ENCODE results near the gene TRAPPC2L.
A peak's percentile ranks its signal among the peaks of the same experiment; 100 is the strongest.
"Not testable (repeated sequence)": the region's sequence is repeated elsewhere in the genome, so short reads cannot be mapped to it uniquely, and the experiment has no call there.

Gene TRAPPC2L

GRCh38 chr16:88877564-88878289 is 20.8 kb downstream of the TRAPPC2L start:
- no peak for DNase-seq (ENCODE audit: low read depth in 2 of 2)

- no peak for DNase-seq (ENCODE audit: low read depth in 2 of 2)
These were observed 21.4 kb downstream of the TRAPPC2L start for GRCh38 chr16:88878356-88878755.

DNA sequence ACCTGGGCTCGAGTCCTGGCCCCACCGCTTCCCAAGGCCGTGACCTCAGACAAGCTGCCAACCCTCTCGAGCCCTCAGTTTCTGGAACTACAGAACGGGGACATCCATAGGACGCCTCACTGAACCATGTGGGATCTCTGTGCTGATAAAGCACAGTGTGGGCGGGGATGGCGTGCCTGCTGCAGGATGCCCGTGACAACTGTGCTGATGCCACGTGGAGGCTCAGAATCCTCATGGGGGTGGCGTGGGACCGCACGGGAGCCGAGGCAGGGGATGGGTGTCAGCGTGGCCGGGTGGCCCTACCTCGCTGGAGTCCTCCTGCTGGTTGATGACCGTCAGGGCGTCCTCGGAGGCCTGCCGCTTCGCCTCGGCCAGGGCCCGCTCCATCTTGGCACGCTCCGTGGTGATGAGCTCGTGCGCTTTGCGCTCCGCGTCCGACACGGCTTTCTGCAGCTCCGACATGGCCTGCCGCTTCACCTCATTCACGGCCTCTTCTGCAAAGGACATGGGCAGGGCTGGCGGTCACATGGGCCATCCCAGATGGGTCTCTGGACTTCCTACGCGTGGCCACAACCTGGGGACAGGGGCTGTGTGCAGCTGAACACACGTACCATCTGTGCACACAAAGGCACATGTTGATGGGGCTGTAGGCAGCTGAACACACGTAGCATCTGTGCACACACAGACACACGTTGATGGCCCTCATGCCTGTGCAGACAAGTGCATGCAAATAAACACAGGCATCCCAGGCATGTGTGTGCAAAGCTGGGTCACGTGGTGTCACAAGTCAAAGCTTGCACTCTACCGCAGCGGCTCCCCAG is 22.2 kb downstream of the TRAPPC2L start:
- DNase-seq (ENCODE audit: low read depth in 2 of 2): no peak

GRCh38 chr16:88879788-88880055 is 22.8 kb downstream of the TRAPPC2L start:
- DNase-seq (ENCODE audit: low read depth in 2 of 2): no peak

DNA sequence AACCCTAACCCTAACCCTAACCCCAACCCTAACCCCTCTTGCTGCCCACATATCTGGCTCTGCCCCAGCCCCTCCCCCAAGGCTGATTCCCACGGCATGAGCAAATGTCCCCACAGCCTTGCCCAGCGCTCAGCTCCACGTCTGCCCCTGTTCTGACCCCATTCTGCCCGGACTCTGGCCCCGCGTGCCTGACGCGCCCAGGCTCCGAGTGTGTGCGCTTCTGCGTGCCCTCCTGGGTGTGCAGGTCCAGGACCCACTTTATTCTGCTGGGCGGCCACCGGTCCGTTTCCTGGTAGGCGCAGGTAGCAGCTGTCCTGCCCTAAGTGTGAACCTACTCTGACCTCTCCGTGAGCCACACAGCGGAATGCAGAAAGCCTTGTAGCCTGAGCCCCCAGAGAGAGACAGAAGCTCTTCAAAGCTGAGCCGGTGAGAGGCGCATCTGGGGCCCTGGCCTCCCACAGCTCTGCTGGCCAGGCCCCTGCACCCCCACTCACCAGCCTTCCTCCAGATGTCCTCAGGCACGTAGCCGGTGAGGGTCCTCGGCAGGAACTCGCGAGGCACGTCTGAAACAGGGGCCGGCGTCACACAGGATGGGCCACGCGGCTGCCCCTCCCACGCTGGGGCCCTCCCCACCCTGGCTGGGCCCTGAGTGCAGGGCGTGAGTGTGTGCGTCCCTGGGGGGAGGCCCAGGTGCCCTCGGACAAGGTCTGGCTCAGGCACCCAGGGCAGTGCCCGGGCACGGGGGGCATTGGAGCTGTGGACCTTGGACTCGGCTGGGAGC is 23.5 kb downstream of the TRAPPC2L start:
- no peak for DNase-seq (ENCODE audit: low read depth in 2 of 2)

DNA sequence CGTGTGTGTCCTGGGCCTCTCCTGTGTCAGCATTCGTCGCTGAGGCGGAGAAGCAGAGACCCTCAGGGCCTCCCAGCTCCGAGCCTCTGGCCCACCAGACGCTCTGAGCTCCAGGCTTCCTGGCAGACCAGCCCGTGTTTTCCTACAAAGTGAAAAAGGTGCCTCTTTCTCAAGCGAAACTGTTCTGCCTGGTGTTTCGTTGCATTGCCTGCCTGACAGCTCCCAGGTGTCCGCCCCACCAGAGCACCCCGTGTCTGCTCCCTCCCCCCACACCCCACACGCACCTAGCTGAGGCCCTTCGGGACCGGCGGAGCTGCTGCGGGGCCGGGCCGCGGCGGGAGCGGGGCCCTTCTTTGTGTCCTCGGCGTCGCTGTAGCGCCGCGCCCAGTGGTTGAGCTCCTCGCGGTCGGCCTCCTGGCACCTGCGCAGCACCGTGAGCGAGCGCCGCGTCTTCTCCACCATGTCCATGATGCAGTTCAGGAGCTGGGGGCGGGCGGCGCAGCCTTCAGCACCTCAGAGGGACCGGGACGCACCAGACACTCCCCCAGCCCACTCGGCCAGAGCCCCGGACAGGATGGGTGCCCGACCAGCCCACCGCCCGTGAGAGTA is 24.2 kb downstream of the TRAPPC2L start:
- no peak for DNase-seq (ENCODE audit: low read depth in 2 of 2)

GRCh38 chr16:88881675-88882357 is 24.9 kb downstream of the TRAPPC2L start:
- DNase-seq (ENCODE audit: low read depth in 2 of 2): no peak

- peak in 1 of 2 donors; percentile 4 for DNase-seq (ENCODE audit: low read depth in 2 of 2)
These were observed 25.6 kb downstream of the TRAPPC2L start for GRCh38 chr16:88882358-88883030.

DNA sequence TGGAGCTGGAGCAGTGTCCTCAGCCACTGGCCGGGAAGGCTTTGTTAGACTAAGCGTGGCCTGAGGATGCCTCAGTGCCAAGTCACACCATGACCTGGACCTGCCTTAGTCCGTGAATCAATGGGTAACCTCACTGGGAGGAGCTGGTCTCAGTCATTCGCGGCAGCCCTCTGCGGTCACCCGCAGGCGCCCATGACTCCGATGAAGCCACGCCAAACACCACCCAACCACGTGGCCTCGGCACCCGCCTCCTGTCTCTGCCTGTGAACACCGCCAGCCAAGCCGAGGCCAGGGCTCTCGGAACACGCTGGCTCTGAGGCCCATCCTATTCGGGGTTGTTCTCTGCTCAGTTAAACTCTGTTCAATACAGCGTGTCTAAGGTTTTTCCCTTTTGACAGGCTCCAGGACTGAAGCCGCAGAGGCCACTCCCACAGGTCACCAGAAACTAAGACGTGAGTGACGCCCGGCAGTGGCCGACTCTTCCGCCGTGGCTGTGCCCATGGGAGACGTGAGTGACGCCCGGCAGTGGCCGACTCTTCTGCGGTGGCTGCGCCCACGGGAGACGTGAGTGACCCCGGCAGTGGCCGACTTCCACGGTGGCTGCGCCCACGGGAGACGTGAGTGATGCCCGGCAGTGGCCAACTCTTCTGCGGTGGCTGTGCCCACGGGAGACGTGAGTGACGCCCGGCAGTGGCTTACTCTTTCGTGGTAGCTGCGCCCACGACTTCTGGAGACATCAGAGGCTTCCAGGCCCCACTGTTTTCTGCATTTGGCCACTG is 26.4 kb downstream of the TRAPPC2L start:
- DNase-seq (ENCODE audit: low read depth in 2 of 2): no peak

- no peak for DNase-seq (ENCODE audit: low read depth in 2 of 2)
These were observed 27.0 kb downstream of the TRAPPC2L start for GRCh38 chr16:88883946-88884345.

GRCh38 chr16:88884569-88885271 is 27.8 kb downstream of the TRAPPC2L start:
- DNase-seq (ENCODE audit: low read depth in 2 of 2): no peak

DNA sequence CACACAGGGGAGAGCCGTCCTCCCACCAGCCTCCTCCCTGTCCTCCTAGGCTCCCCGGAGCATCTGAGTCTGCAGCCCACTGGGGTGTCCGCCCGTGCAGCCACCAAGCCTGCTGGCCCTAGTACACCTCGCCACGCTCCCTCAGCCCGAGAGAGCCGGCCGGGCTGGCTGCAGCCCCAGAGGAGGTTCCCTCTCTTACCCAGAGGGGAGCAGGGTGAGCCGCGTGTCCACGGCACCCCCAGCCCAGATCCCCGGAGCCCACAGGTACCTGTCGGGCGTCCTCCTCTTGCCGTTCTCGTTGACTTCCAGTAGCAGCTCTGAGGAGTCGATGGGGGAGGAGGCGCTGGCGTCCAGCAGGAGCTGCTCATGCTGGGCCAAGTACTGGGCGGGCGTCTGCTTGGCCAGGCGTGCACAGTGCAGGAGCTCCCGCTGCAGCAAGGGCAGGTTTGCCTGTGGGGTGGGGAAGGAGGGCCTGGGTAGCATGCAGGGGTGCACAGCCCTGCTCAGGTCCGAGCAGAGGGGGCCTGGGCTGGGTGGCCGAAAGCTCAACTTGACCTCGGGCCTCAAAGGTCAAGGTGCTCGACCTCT is 28.9 kb downstream of the TRAPPC2L start:
- DNase-seq (ENCODE audit: low read depth in 2 of 2): no peak

GRCh38 chr16:88886420-88886844 is 29.5 kb downstream of the TRAPPC2L start:
- DNase-seq (ENCODE audit: low read depth in 2 of 2): no peak

DNA sequence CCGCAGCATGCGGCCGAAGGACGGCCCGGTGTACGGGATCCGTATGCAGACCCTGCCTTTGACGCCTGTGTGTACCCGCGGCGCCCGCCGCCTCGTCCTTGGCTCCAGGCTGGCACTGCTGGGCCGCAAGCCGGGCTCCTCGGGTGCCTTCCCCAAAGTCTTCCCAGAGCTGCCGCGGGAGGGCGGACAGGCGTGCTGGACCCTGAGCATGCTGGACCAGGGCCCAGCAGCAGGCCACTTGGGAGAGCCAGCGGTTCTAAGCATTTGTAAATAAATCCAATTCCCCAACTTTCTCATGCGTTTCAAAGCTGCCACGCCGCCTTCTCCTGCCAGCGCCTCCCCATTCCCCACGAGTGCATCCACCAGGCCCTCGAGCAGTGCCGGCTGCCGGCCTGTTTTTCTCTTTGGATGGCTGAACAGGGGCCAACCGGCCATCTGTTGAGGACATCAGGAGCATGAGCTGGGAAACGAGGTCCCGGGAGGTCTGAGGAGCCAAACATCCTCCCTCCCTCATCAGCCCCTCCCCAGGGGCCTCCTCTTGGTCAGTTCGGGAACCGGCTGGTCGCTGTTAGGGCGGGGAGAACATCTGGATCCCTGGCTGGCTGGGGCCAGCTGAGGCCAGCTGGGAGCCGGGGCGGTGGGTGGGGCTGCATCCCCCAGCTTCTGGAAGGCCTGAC is 30.1 kb downstream of the TRAPPC2L start:
- no peak for DNase-seq (ENCODE audit: low read depth in 2 of 2)

- no peak for DNase-seq (ENCODE audit: low read depth in 2 of 2)
These were observed 31.1 kb downstream of the TRAPPC2L start for GRCh38 chr16:88888057-88888456.

DNA sequence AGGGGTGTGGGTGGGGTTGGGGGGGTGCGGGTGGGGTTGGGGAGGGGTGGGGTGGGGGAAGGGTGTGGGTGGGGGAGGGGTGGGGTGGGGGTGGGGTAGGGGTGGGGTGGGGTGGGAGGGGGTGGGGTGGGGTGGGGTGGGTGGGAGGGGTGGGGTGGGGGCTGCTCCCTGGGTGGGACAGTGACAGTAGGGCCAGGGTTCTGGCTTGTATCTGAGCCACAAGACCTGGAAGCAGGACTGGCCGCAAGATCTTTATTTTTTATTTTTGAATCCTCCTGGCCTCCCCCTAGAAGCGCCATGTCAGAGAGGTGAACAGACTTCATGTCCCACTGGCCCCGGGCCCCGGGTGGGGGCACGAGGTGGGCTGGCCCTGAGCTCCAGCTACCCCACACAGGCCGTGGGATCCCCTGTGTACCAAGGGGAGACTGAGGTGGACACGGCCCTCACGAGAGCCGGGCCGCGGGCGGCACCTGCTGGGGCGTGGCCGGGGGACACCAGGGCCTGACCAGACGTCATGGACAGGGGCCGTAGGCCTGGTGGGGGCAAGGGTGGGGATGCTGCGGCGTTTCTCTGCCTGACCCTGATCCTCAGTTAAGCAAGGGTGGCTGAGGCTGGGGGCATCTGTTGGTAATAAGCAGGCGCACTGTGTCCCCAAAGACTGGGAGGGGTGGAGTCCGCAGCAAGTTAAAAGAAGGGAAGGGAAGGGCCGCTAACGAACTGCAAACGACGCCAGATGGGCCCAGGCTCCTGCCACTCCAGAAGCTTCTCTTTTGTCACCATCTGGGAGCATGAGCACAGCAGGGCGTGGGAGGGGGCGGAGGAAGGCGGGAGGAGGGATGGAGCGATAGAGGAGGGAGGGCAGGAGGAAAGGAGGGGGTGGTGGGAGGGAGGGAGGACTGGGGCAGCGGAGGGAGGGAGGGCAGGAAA is 31.8 kb downstream of the TRAPPC2L start:
- DNase-seq (ENCODE audit: low read depth in 2 of 2): no peak

- DNase-seq (ENCODE audit: low read depth in 2 of 2): not testable (repeated sequence)
These were observed 32.9 kb downstream of the TRAPPC2L start for GRCh38 chr16:88889702-88890352.
